BE2C (cell line): ENCODE measurements around the gene KCNH1.

Source experiments
- DNase-seq: peaks from one replicate; pipeline ENCODE4 v3.0.0-alpha.2; 2020
- H3K27me3 ChIP-seq: fragments of 250-450 bp; sonication (Bioruptor Pico); 2 replicates; pipeline ENCODE4 v1.5.1; 2020; ENCODE audit warnings: mild to moderate bottlenecking
- H3K36me3 ChIP-seq: fragments of 250-450 bp; sonication (Bioruptor Pico); 2 replicates; pipeline ENCODE4 v1.5.1; 2020; ENCODE audit warnings: mild to moderate bottlenecking
- H3K4me1 ChIP-seq: fragments of 250-450 bp; sonication (Bioruptor Pico); 2 replicates; pipeline ENCODE4 v1.5.1; 2020
- H3K4me3 ChIP-seq: 2 replicates; pipeline ENCODE4 v1.5.1; 2011; ENCODE audit warnings: low read depth, low read length
- H3K9me3 ChIP-seq: fragments of 250-450 bp; sonication (Bioruptor Pico); 2 replicates; pipeline ENCODE4 v1.5.1; 2020
- CTCF ChIP-seq: IDR thresholded peaks from 2 replicates; pipeline ENCODE4 v1.5.1; 2012; ENCODE audit warnings: mild to moderate bottlenecking, low read depth, low read length

The KCNH1 gene

DNA sequence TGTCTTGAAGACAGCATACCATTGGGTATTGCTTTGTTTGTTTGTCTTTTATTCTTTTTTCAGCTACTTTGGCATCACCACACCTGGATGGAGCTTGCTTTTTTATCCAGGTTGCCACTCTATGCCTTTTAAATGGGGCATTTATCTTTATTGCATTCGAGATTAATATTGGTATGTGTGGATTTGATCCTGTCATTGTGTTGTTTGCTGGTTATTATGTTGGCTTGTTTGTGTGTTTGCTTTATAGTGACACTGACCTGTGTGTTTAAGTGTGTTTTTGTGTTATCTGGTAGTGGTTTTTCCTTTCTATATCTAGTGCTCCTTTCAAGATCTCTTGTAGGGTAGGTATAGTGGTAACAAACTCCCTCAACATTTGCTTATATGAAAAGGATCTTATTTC, 24.9 kb upstream of the KCNH1 start:
- H3K4me3 ChIP-seq, result no peak overlapping the region
- H3K9me3 ChIP-seq, result no peaks in the 10 kb centered on the region
- no peaks in the 10 kb centered on the region for H3K36me3 ChIP-seq
- no peaks in the 10 kb centered on the region for H3K27me3 ChIP-seq
- TF ChIP-seq CTCF, result no peak
- H3K4me1 ChIP-seq, result no peaks in the 10 kb centered on the region
- DNase-seq, result no peak

DNA sequence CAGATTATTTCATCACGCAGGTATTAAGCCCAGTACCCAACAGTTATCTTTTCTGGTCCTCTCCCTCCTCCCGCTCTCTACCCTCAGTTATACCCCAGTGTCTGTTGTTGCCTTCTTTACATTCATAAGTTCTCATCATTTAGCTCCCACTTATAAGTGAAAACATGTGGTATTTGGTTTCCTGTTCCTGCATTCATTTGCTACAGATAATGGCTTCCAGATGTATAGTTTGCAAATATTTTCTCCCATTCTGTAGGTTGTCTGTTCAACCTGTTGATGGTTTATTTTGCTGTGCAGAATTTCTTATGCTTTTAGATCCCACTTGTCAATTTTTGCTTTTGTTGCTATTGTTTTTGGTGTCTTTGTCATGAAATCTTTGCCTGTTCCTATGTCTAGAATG, 21.1 kb upstream of the KCNH1 start:
- H3K4me1 ChIP-seq, result no peaks in the 10 kb centered on the region
- no peaks in the 10 kb centered on the region for H3K36me3 ChIP-seq
- no peak for DNase-seq
- H3K27me3 ChIP-seq, result peaks cover 4% of the 10 kb centered on the region; the same call in 1 of the 2 replicates
- no peaks in the 10 kb centered on the region for H3K9me3 ChIP-seq
- no peak for TF ChIP-seq CTCF
- no peak overlapping the region for H3K4me3 ChIP-seq

DNA sequence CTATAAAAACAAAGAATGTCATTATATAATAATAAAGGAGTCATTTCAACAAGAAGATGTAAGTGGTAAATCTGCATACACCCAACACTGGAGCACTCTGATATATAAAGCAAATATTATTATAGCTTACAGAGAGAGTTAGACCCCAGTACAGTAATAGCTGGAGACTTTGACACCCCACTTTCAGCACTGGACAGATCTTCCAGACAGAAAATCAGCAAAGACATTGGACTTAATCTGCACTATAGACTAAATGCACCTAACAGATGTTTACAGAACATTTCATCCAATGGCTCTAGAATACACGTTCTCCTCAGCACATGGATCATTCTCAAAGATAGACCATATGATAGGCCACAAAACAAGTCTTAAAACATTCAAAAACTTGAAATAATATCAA, 20.0 kb upstream of the KCNH1 start:
- H3K27me3 ChIP-seq, result peaks cover 4% of the 10 kb centered on the region; the same call in 1 of the 2 replicates
- H3K9me3 ChIP-seq, result no peaks in the 10 kb centered on the region
- no peak for DNase-seq
- no peak for TF ChIP-seq CTCF
- H3K36me3 ChIP-seq, result no peaks in the 10 kb centered on the region
- H3K4me3 ChIP-seq, result no peak overlapping the region
- H3K4me1 ChIP-seq, result no peaks in the 10 kb centered on the region

DNA sequence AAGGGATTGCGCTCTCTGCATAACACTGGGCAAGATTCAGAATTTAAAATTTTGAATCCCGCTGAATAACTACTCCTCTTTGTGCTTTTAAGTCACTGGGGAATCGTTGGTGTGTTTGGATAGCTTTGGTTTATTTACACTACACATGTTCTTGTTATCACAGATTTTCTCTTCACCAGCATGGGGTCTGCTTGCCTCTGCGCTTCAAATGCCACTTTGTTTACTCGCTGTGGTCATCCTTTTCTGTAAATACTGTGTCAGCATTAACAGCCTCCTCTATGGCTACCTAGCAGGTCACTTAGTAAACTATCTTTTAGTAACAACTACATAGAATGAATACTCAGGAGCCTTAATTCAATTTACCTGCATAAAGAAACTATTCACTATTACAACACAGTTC, 14.4 kb upstream of the KCNH1 start:
- TF ChIP-seq CTCF, result no peak
- Histone ChIP-seq H3K9me3 (no peaks in the 10 kb centered on the region), H3K4me3 (no peak overlapping the region), H3K36me3 (no peaks in the 10 kb centered on the region), H3K4me1 (no peaks in the 10 kb centered on the region; the same call in 1 of the 2 replicates), H3K27me3 (peaks cover 4% of the 10 kb centered on the region)
- DNase-seq, result no peak

- H3K4me1 ChIP-seq, result no peaks in the 10 kb centered on the region; the same call in 1 of the 2 replicates
- H3K36me3 ChIP-seq, result no peaks in the 10 kb centered on the region
- H3K9me3 ChIP-seq, result no peaks in the 10 kb centered on the region
- peaks cover 12% of the 10 kb centered on the region for H3K27me3 ChIP-seq
- TF ChIP-seq CTCF, result no peak
- no peak overlapping the region for H3K4me3 ChIP-seq
- DNase-seq, result no peak
Observed at GRCh38 chr1:211145944-211146343, 12.0 kb upstream of the KCNH1 start.

- Histone ChIP-seq H3K4me3 (no peak overlapping the region), H3K9me3 (no peaks in the 10 kb centered on the region), H3K36me3 (no peaks in the 10 kb centered on the region), H3K27me3 (peaks cover 41% of the 10 kb centered on the region), H3K4me1 (no peaks in the 10 kb centered on the region)
- DNase-seq, result no peak
- peak; percentile 92 for TF ChIP-seq CTCF
Observed at GRCh38 chr1:211135342-211135950, 1.5 kb upstream of the KCNH1 start.
